Transverse colon (tissue), 4 donors: Measurements from ENCODE around the gene RUNX3. TPM values are rescaled to one million over a fixed set of nuclear protein-coding genes. Genes with fewer than 3 reads are reported as not detected.

Experiments used
- DNase-seq: peaks from one replicate; pipeline ENCODE4 v3.0.0-alpha.2; 2019
- H3K27ac ChIP-seq, 4 donors: fragments of 200-600 bp; sonication (generic); 2 replicates each; pipeline ENCODE4 v1.5.1; 2016 to 2018; ENCODE audit warnings: inconsistent platforms in 4 of 4
- H3K27me3 ChIP-seq: fragments of 200-600 bp; sonication (generic); 2 replicates; pipeline ENCODE4 v1.5.1; 2017; ENCODE audit warnings: inconsistent platforms
- H3K36me3 ChIP-seq, 4 donors: fragments of 200-600 bp; sonication (generic); 2 replicates each; pipeline ENCODE4 v1.5.1; 2017 to 2019; ENCODE audit warnings: inconsistent platforms in 4 of 4
- H3K4me1 ChIP-seq, 4 donors: fragments of 200-600 bp; sonication (generic); 2 replicates each; pipeline ENCODE4 v1.5.1; 2017 to 2020; ENCODE audit warnings: inconsistent platforms in 4 of 4
- H3K4me3 ChIP-seq, 4 donors: fragments of 200-600 bp; sonication (generic); 1 replicate in 1 of 4; 2 replicates in 3 of 4; pipeline versions ENCODE4 v1.5.1 to v1.6.1; 2017 to 2019; ENCODE audit warnings: inconsistent platforms in 4 of 4
- H3K9me3 ChIP-seq, 2 donors: fragments of 200-600 bp; sonication (generic); 2 replicates each; pipeline ENCODE4 v1.5.1; 2017 to 2019; ENCODE audit warnings: inconsistent platforms in 2 of 2
- EP300 ChIP-seq: sonication (generic); formaldehyde crosslinking; IDR thresholded peaks from one replicate; pipeline ENCODE4 v1.6.1; 2017; ENCODE audit warnings: antibody characterized with exemption, low read depth
- POLR2A ChIP-seq: fragments of 450-650 bp; IDR thresholded peaks from one replicate; pipeline ENCODE4 v1.6.1; 2016; ENCODE audit warnings: antibody characterized with exemption, mild to moderate bottlenecking, moderate library complexity
- POLR2AphosphoS5 ChIP-seq, 3 donors: sonication (generic); formaldehyde crosslinking; IDR thresholded peaks; one replicate each; pipeline ENCODE4 v1.6.1; 2016; ENCODE audit warnings: antibody characterized with exemption in 3 of 3
- WGBS, 2 donors: methylation state at CpG; one replicate each; pipeline ENCODE4 v1.1.5; 2018; ENCODE audit warnings: low coverage in 1 of 2; 5-methylcytosine and 5-hydroxymethylcytosine counted together
- in situ Hi-C, 4 donors: fragments of 200-750 bp; cut with MboI; loops; one replicate each; pipeline versions ENCODE4 v1.15.0 to v1.15.1; 2017; ENCODE audit warnings: low sequenced_read_pairs in 3 of 4, low pct_ligation_motif_present in 1 of 4, low pct_unique_long_range_greater_than_20kb in 1 of 4
- intact Hi-C: fragments of 100-400 bp; cut with DNase I; formaldehyde crosslinking; loops from one replicate; pipeline ENCODE4 v1.15.1; 2023; ENCODE audit warnings: low total_unique reads
- total RNA-seq, 4 donors: library from RNA; depleted of rRNA; stranded (reverse); fragments of >200 nt; gene quantifications; one replicate each; pipeline ENCODE4 v1.1.0, GENCODE V29; 2016
- TF ChIP-seq, protein P1 (sequence below), 5 experiments: fragments of 200-600 bp in 3 of 5; fragments of 450-650 bp in 2 of 5; sonication (generic) in 3 of 5; IDR thresholded peaks; 1 replicate in 2 of 5; 2 replicates in 3 of 5; pipeline ENCODE4 v1.5.1; 2016 to 2017; ENCODE audit warnings: antibody characterized with exemption in 5 of 5, inconsistent platforms in 3 of 5, mild to moderate bottlenecking in 2 of 5, moderate library complexity in 1 of 5

The RUNX3 gene
- total RNA-seq, 4 donors from 2014 or later = 1.5 to 4.8 (median 3.4) TPM

DNA sequence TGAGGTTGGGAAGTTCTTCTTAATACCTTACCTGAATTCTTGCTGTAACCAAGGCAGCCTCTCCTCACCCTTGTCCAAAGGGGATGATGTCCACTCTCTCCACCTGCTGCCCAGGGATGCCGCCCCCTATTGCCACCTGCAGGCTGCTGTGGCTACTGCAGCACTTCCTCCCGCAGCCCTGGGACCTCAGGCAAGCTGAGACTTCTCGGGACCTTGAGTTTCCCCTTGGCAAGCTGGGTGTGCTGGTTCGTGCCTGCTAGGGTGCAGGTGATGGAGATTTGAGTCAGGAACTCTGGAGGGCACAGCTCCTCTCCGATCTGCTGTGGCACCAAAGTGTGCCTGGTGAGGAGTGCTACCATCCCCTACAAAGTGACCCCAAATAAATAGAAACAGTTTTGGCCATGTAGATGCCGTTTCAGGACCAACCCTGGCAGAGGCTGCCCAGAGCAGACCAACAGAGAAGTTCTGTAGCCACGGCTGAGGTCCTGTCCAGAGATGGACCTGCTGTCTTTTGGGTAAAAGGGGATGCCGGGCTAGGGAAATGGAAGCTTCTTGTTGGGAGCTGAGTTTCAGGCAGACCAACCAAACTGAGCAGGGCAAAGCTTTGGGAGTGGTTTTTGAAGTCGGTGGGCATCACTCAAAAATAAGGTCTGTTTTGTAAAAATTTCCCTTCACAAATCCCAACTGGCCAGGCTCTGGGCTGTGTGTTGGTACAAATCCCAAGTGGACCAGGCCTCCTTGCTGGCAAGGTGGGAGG lies 31.7 kb downstream of the RUNX3 start:
- Histone ChIP-seq H3K9me3 (no peaks in the 10 kb centered on the region), H3K36me3 (no peaks in the 10 kb centered on the region), H3K4me3 (no peak overlapping the region), H3K4me1 (peaks cover 0 to 25% (median 15%) of the 10 kb centered on the region in 4 donors), H3K27me3 (no peaks in the 10 kb centered on the region), H3K27ac (peak overlapping the region in 1 of 4 donors; percentile 61)
- TF ChIP-seq, protein P1, sequence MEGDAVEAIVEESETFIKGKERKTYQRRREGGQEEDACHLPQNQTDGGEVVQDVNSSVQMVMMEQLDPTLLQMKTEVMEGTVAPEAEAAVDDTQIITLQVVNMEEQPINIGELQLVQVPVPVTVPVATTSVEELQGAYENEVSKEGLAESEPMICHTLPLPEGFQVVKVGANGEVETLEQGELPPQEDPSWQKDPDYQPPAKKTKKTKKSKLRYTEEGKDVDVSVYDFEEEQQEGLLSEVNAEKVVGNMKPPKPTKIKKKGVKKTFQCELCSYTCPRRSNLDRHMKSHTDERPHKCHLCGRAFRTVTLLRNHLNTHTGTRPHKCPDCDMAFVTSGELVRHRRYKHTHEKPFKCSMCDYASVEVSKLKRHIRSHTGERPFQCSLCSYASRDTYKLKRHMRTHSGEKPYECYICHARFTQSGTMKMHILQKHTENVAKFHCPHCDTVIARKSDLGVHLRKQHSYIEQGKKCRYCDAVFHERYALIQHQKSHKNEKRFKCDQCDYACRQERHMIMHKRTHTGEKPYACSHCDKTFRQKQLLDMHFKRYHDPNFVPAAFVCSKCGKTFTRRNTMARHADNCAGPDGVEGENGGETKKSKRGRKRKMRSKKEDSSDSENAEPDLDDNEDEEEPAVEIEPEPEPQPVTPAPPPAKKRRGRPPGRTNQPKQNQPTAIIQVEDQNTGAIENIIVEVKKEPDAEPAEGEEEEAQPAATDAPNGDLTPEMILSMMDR (IDR thresholded peaks at IDR 0.05) = peak; percentile 68 to 92 (median 75)
- TF ChIP-seq POLR2AphosphoS5 (IDR thresholded peaks at IDR 0.05) = no peak
- in situ Hi-C loops = no loop called here
- 52% methylated on average over 6 of the region's 9 CpGs; no CpG with 5 or more reads in 1 of the 2 donors for WGBS, 2 donors
- intact Hi-C loops = no loop called here
- DNase-seq = peak; percentile 77

DNA sequence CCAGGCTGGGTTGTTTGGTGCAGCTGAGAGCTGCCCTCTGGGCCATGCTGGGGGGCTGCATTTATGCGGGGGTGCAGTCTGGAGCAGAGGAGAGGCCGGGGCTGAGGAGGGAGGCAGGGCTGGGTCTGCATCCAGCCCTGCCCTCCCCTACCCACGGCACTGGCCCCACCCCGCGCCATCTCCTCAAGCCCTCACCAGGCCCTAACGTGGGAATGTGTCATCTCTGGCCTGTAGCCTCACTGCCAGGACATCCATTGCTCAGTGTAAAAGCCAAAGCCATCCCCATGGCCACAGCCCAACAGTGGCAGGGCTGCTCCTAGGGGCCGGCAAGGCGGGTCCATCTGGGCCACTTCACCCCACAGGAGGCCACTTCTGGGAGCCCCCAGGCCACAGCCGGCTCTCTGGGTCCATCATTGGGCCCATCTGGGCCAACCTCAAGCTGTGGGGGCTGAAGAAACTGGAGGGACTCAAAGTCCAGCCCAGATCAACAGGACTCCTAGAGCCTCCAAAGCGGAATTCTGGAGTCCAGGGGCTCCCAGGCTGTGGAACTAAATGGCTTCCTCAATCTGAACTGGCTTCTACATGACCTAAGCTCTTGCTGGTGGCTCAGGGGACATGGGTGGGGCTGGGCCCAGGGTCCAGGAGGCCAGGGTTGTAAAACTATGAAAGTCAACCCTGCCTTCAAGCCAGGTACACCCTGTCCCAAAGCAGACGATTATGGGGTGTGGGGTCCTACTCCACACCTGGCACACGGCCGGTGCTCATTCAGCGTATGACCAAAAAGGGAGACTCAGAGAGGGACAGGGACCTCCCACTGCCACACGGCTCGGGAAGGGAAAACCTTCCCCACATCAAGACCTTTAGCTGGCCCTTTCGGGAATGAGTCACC lies 32.6 kb downstream of the RUNX3 start:
- H3K27me3 ChIP-seq = no peaks in the 10 kb centered on the region
- H3K4me1 ChIP-seq = peaks cover 0 to 34% (median 17%) of the 10 kb centered on the region in 4 donors
- H3K36me3 ChIP-seq = no peaks in the 10 kb centered on the region
- no peak overlapping the region for H3K4me3 ChIP-seq
- intact Hi-C loops (no loop called here), in situ Hi-C loops (no loop called here)
- H3K27ac ChIP-seq = peak overlapping the region in 1 of 4 donors; percentile 61
- peak; percentile 76 for DNase-seq
- H3K9me3 ChIP-seq = no peaks in the 10 kb centered on the region
- WGBS, 2 donors = 74% methylated on average over 8 of the region's 17 CpGs; no CpG with 5 or more reads in 1 of the 2 donors
- TF ChIP-seq POLR2A (peak; percentile 12), POLR2AphosphoS5 (IDR thresholded peaks at IDR 0.05) (peak in 2 of 3 donors; percentile 58 to 62), EP300 (peak; percentile 90)
- TF ChIP-seq, protein P1 (IDR thresholded peaks at IDR 0.05) = no peak

DNA sequence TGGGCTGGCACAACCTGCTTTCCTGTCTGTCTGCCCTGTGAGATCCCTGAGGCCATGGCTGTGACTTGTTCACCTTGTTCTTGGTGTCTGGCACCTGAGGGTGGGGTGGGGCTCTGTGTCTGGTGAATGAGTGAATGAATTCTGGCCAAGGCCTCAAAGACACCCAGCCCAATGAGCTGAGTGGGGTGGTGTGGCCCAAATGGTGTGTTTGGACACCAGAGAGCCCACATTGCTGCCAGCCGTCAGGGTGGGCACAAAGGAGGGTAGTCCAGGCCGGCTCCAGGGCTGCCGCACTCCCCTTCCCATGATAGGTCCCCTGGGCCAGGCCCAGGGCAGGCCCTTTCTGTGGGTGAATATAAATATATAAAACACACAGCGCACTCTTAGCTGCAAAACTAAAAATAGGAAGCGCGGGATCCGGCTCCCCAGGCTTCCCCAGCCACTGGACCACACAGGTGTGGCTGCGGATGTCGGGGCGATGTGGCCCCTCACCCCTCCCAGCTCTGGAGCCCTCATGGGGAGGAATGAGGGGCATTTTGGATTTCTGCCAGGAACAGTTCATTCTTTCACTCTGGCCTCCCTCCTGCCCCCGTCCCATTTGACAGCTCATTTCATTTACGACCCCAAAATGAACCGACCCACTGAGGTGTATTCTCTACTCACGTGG lies 33.3 kb downstream of the RUNX3 start:
- peaks cover 0 to 40% (median 17%) of the 10 kb centered on the region in 4 donors for H3K4me1 ChIP-seq
- TF ChIP-seq POLR2A (no peak), POLR2AphosphoS5 (IDR thresholded peaks at IDR 0.05) (no peak), EP300 (no peak)
- TF ChIP-seq, protein P1 (IDR thresholded peaks at IDR 0.05) = no peak
- 73% methylated on average over 14 of the region's 14 CpGs; no CpG with 5 or more reads in 1 of the 2 donors for WGBS, 2 donors
- H3K36me3 ChIP-seq = no peaks in the 10 kb centered on the region
- peaks cover 0 to 4% of the 10 kb centered on the region in 2 donors for H3K9me3 ChIP-seq
- H3K27ac ChIP-seq = no peak overlapping the region
- intact Hi-C loops = no loop called here
- no peaks in the 10 kb centered on the region for H3K27me3 ChIP-seq
- peak; percentile 7 for DNase-seq
- in situ Hi-C loops = no loop called here
- H3K4me3 ChIP-seq = no peak overlapping the region

GRCh38 chr1:24896176-24896575 lies 33.9 kb downstream of the RUNX3 start:
- intact Hi-C loops = no loop called here
- H3K27me3 ChIP-seq = no peaks in the 10 kb centered on the region
- TF ChIP-seq POLR2A (no peak), EP300 (no peak), POLR2AphosphoS5 (IDR thresholded peaks at IDR 0.05) (no peak)
- TF ChIP-seq, protein P1 (IDR thresholded peaks at IDR 0.05) = no peak
- in situ Hi-C loops = no loop called here
- WGBS, 2 donors = 94% methylated on average over 6 of the region's 6 CpGs; no CpG with 5 or more reads in 1 of the 2 donors
- no peaks in the 10 kb centered on the region for H3K36me3 ChIP-seq
- no peak overlapping the region for H3K27ac ChIP-seq
- peaks cover 0 to 44% (median 17%) of the 10 kb centered on the region in 4 donors for H3K4me1 ChIP-seq
- DNase-seq = peak; percentile 6
- no peak overlapping the region for H3K4me3 ChIP-seq
- peaks cover 0 to 4% of the 10 kb centered on the region in 2 donors for H3K9me3 ChIP-seq
